Ovary (tissue), 3 donors: ENCODE data around the gene TPM2.

Source experiments
- CTCF ChIP-seq, 3 donors: fragments of 450-650 bp in 2 of 3; fragments of 200-600 bp in 1 of 3; IDR thresholded peaks; one replicate each; pipeline versions ENCODE4 v1.5.1 to v1.8.0; 2016 to 2022; ENCODE audit warnings: antibody characterized with exemption in 3 of 3, mild to moderate bottlenecking in 1 of 3
- EP300 ChIP-seq: sonication (generic); formaldehyde crosslinking; IDR thresholded peaks from one replicate; pipeline ENCODE4 v1.6.1; 2017; ENCODE audit warnings: antibody characterized with exemption
- POLR2A ChIP-seq: fragments of 450-650 bp; IDR thresholded peaks from one replicate; pipeline ENCODE4 v1.6.1; 2017; ENCODE audit warnings: antibody characterized with exemption, mild to moderate bottlenecking, moderate library complexity
- donor health status: DM: no; HTN: no; CAD: no.

- TF ChIP-seq POLR2A: no peak
- TF ChIP-seq CTCF (IDR thresholded peaks at IDR 0.05): no peak
- no peak for TF ChIP-seq EP300
Observed at GRCh38 chr9:35711501-35712428, 22.0 kb upstream of the TPM2 start.
